PFSK-1 (cell line): Measurements from ENCODE around the gene TOLLIP.

ENCODE experiments used
- POLR2AphosphoS5 ChIP-seq: IDR thresholded peaks from 2 replicates; pipeline ENCODE4 v1.6.1; 2012; ENCODE audit warnings: low read depth, mild to moderate bottlenecking, control low read depth, low read length, moderate library complexity
- REST ChIP-seq, 2 experiments: IDR thresholded peaks; 2 replicates each; pipeline versions ENCODE4 v1.6.1 to v1.8.0; 2011 to 2012; ENCODE audit warnings: low read depth in 2 of 2, low read length in 2 of 2, control low read depth in 1 of 2, inconsistent platforms in 1 of 2, mild to moderate bottlenecking in 1 of 2, moderate library complexity in 1 of 2; ENCODE audit not compliant: insufficient read depth in 1 of 2
- SIN3A ChIP-seq: IDR thresholded peaks from 2 replicates; pipeline ENCODE4 v1.6.1; 2012; ENCODE audit warnings: mild to moderate bottlenecking, low read length, moderate library complexity, borderline replicate concordance; ENCODE audit not compliant: insufficient read depth
- TAF1 ChIP-seq: IDR thresholded peaks from 2 replicates; pipeline ENCODE4 v1.6.1; 2012; ENCODE audit warnings: low read length, control low read depth, borderline replicate concordance; ENCODE audit not compliant: insufficient read depth

- TF ChIP-seq POLR2AphosphoS5 (no peak), REST (IDR thresholded peaks at IDR 0.05; ENCODE audit: insufficient read depth in 1 of 2, low read depth in 2 of 2, low read length in 2 of 2) (no peak), SIN3A (no peak), TAF1 (no peak)
Observed at GRCh38 chr11:1228101-1228821, 81.2 kb downstream of the TOLLIP start.
